ENCODE data around the gene SPN.
"Not testable (repeated sequence)": the region's sequence is repeated elsewhere in the genome, so short reads cannot be mapped to it uniquely, and the experiment has no call there.

SPN gene

DNA sequence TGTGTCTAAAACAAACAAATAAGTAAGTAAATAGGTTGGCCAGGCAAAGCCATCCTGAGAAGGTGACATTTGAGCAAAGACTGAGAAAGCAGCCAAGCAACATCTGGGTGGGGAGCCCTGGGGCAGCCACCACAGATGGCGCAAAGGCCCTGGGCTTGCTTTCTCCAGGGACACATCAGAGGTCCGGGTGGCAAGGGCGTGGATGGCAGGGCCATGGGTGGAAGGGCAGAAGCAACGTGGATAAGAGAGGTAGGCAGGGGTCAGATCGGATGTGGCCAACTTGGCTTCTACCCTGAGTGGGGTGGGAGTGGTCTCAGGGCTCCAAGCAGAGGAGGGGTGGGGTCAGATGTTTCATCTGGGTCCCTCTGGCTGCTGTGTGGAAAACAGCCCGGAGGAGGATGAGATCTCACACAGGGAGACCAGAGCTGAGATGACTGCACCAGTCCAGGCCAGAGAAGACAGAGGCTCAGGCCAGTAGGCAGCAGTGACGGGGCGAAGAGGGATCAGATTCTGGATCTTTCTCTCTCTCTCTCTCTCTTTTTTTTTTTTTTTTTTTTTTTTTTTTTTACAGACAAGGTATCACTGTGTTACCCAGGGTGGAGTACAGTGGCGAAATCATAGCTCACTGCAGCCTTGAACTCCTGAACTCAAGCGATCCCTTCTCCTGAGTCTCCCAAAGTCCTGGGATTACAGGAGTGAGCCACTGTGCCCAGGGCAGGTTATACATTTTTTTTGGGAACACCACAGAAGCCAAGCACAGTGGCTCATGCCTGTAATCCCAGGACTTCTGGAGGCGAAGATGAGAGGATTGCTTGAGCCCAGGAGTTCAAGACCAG, 6.1 kb upstream of the SPN start:
- no peak for DNase-seq (ENCODE audit: low spot score)
- H3K27me3 Mint-ChIP-seq (ENCODE audit: low read depth), result no peaks in the 10 kb centered on the region
- H3K9me3 Mint-ChIP-seq, result no peaks in the 10 kb centered on the region
- peaks cover 16% of the 10 kb centered on the region for H3K4me1 Mint-ChIP-seq (ENCODE audit: low read depth)
- no peak overlapping the region for H3K4me3 Mint-ChIP-seq
- no peak overlapping the region for H3K27ac Mint-ChIP-seq
- no peaks in the 10 kb centered on the region for H3K36me3 Mint-ChIP-seq (ENCODE audit: low read depth)

- Mint-ChIP-seq H3K36me3 (ENCODE audit: low read depth) (peaks cover 9% of the 10 kb centered on the region), H3K4me1 (ENCODE audit: low read depth) (peaks cover 21% of the 10 kb centered on the region), H3K27me3 (ENCODE audit: low read depth) (no peaks in the 10 kb centered on the region), H3K27ac (no peak overlapping the region), H3K9me3 (no peaks in the 10 kb centered on the region), H3K4me3 (no peak overlapping the region)
- DNase-seq (ENCODE audit: low spot score), result no peak
Observed at GRCh38 chr16:29658705-29659104, 4.3 kb upstream of the SPN start.

GRCh38 chr16:29662000-29662728, 883 bp upstream of the SPN start:
- peak overlapping the region; percentile 95 for H3K27ac Mint-ChIP-seq
- H3K9me3 Mint-ChIP-seq, result no peaks in the 10 kb centered on the region
- no peaks in the 10 kb centered on the region for H3K27me3 Mint-ChIP-seq (ENCODE audit: low read depth)
- H3K36me3 Mint-ChIP-seq (ENCODE audit: low read depth), result peaks cover 43% of the 10 kb centered on the region
- H3K4me3 Mint-ChIP-seq, result peak overlapping the region; percentile 97
- H3K4me1 Mint-ChIP-seq (ENCODE audit: low read depth), result peaks cover 34% of the 10 kb centered on the region
- DNase-seq (ENCODE audit: low spot score), result no peak

DNA sequence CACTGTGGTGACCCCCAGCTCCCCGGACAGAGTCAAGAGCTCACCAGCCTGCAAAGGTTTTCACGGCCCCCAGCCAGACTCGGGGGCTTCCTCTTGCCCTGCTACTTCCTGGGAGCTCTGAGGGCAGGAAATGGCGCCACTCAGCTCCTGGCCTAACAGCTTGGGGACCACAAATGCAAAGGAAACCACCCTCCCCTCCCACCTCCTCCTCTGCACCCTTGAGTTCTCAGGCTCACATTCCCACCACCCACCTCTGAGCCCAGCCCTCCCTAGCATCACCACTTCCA, 375 bp upstream of the SPN start:
- peak overlapping the region; percentile 97 for H3K4me3 Mint-ChIP-seq
- DNase-seq (ENCODE audit: low spot score), result peak; percentile 64
- no peaks in the 10 kb centered on the region for H3K27me3 Mint-ChIP-seq (ENCODE audit: low read depth)
- H3K36me3 Mint-ChIP-seq (ENCODE audit: low read depth), result peaks cover 48% of the 10 kb centered on the region
- H3K27ac Mint-ChIP-seq, result peak overlapping the region; percentile 95
- no peaks in the 10 kb centered on the region for H3K9me3 Mint-ChIP-seq
- H3K4me1 Mint-ChIP-seq (ENCODE audit: low read depth), result peaks cover 36% of the 10 kb centered on the region

DNA sequence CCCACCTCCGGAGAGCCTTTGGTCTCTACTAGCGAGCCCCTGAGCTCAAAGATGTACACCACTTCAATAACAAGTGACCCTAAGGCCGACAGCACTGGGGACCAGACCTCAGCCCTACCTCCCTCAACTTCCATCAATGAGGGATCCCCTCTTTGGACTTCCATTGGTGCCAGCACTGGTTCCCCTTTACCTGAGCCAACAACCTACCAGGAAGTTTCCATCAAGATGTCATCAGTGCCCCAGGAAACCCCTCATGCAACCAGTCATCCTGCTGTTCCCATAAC, 702 bp downstream of the SPN start:
- H3K27me3 Mint-ChIP-seq (ENCODE audit: low read depth), result no peaks in the 10 kb centered on the region
- peaks cover 39% of the 10 kb centered on the region for H3K4me1 Mint-ChIP-seq (ENCODE audit: low read depth)
- H3K4me3 Mint-ChIP-seq, result peak overlapping the region; percentile 97
- H3K36me3 Mint-ChIP-seq (ENCODE audit: low read depth), result peaks cover 54% of the 10 kb centered on the region
- peak overlapping the region; percentile 95 for H3K27ac Mint-ChIP-seq
- no peaks in the 10 kb centered on the region for H3K9me3 Mint-ChIP-seq
- DNase-seq (ENCODE audit: low spot score), result no peak

DNA sequence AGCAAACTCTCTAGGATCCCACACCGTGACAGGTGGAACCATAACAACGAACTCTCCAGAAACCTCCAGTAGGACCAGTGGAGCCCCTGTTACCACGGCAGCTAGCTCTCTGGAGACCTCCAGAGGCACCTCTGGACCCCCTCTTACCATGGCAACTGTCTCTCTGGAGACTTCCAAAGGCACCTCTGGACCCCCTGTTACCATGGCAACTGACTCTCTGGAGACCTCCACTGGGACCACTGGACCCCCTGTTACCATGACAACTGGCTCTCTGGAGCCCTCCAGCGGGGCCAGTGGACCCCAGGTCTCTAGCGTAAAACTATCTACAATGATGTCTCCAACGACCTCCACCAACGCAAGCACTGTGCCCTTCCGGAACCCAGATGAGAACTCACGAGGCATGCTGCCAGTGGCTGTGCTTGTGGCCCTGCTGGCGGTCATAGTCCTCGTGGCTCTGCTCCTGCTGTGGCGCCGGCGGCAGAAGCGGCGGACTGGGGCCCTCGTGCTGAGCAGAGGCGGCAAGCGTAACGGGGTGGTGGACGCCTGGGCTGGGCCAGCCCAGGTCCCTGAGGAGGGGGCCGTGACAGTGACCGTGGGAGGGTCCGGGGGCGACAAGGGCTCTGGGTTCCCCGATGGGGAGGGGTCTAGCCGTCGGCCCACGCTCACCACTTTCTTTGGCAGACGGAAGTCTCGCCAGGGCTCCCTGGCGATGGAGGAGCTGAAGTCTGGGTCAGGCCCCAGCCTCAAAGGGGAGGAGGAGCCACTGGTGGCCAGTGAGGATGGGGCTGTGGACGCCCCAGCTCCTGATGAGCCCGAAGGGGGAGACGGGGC, 1.3 kb downstream of the SPN start:
- Mint-ChIP-seq H3K4me1 (ENCODE audit: low read depth) (peaks cover 37% of the 10 kb centered on the region), H3K27ac (peak overlapping the region; percentile 95), H3K36me3 (ENCODE audit: low read depth) (peaks cover 55% of the 10 kb centered on the region), H3K4me3 (peak overlapping the region; percentile 97), H3K9me3 (no peaks in the 10 kb centered on the region), H3K27me3 (ENCODE audit: low read depth) (no peaks in the 10 kb centered on the region)
- peak; percentile 58 for DNase-seq (ENCODE audit: low spot score)

DNA sequence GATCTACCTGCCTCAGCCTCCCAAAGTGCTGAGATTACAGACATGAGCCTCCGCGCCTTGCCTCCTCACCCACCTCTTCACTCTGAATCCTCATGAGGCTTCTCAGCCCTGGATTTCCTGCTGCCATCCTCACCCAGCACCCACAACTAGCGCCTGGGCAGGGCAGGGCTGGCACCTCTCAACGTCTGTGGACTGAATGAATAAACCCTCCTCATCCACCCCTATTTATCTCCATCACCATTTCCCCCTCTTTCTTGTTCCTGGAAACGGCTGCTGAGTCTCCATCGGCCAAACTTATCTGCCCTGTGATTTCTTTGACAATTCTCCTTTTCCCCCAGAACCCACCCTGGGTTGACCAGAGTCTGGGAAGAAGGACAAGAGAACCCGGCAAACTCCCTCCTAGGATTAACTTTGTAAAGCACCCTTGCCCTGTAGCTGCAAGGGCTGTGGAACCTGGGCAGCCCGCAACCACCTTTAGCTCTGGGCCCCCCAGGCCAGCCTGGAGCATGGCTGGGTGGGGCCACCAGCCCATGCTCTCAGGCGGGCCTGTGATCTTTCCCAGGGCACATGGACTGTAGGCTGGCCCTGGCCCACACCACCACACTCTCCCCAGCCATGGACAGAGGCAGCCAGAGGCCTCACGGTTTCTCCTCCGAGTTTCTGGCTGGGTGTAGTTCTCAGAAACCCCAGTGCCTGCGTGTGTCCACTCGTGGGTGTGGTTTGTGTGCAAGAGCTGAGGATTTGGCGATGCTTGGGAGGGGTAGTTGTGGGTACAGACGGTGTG, 2.4 kb downstream of the SPN start:
- H3K4me3 Mint-ChIP-seq, result peak overlapping the region; percentile 97
- H3K9me3 Mint-ChIP-seq, result no peaks in the 10 kb centered on the region
- H3K27ac Mint-ChIP-seq, result peak overlapping the region; percentile 84
- peaks cover 63% of the 10 kb centered on the region for H3K36me3 Mint-ChIP-seq (ENCODE audit: low read depth)
- H3K4me1 Mint-ChIP-seq (ENCODE audit: low read depth), result peaks cover 36% of the 10 kb centered on the region
- DNase-seq (ENCODE audit: low spot score), result peak; percentile 16
- H3K27me3 Mint-ChIP-seq (ENCODE audit: low read depth), result no peaks in the 10 kb centered on the region

DNA sequence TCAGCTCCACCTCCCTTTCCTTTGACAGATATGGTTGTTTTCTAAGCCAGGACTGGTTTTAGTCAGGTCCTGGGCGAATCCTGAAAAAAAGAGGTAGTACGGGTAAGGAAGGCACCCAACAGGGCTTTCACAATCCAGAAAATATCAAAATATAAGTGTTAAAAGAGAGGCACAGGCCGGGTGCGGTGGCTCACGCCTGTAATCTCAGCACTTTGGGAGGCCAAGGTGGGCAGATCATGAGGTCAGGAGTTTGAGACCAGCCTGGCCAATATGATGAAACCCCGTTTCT, 4.2 kb downstream of the SPN start:
- Mint-ChIP-seq H3K4me1 (ENCODE audit: low read depth) (peaks cover 30% of the 10 kb centered on the region), H3K4me3 (peak overlapping the region; percentile 97), H3K27ac (peak overlapping the region; percentile 52), H3K36me3 (ENCODE audit: low read depth) (peaks cover 75% of the 10 kb centered on the region)
- H3K27me3 Mint-ChIP-seq (ENCODE audit: low read depth); DNase-seq (ENCODE audit: low spot score); H3K9me3 Mint-ChIP-seq: not testable (repeated sequence)

DNA sequence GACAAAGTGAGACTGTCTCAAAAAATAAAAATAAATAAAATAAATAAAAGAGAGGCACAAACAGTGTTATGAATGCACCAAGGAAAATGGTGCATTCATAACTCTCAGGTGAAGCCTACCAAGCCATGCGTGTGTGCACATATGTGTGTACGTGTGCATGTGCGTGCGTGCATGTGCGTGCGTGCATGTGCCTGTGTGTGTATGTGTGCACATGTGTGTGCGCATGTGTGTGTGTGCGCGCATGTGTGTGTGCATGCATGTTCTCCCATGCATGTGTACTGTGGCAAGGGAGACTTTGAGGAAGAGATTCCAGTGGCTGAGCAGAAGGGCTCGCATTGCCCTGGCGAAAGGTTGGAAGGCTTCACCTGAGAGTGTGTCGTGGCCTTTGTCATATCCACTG, 4.7 kb downstream of the SPN start:
- Mint-ChIP-seq H3K36me3 (ENCODE audit: low read depth) (peaks cover 74% of the 10 kb centered on the region), H3K9me3 (no peaks in the 10 kb centered on the region), H3K4me3 (peak overlapping the region; percentile 54), H3K27me3 (ENCODE audit: low read depth) (no peaks in the 10 kb centered on the region), H3K27ac (no peak overlapping the region), H3K4me1 (ENCODE audit: low read depth) (peaks cover 27% of the 10 kb centered on the region)
- no peak for DNase-seq (ENCODE audit: low spot score)

DNA sequence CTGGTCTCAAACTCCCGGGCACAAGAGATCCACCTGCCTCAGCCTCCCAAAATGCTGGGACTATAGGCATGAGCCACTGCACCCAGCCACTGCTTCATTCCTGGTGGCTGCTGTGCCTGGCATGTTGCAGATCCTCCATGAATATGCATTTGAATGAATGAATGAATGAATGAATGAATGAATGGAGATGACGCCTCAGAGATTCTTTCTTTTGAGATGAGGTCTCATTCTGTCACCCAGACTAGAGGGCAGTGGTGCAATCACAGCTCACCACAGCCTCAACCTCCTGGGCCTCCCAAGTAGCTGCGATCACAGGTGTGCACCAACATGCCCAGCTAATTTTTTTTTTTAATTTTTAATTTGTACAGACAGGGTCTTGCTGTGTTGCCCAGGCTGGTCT, 5.2 kb downstream of the SPN start:
- Mint-ChIP-seq H3K9me3 (no peaks in the 10 kb centered on the region), H3K27me3 (ENCODE audit: low read depth) (no peaks in the 10 kb centered on the region), H3K4me3 (peak overlapping the region; percentile 26), H3K27ac (no peak overlapping the region), H3K4me1 (ENCODE audit: low read depth) (peaks cover 27% of the 10 kb centered on the region), H3K36me3 (ENCODE audit: low read depth) (peaks cover 72% of the 10 kb centered on the region)
- DNase-seq (ENCODE audit: low spot score), result no peak

GRCh38 chr16:29673501-29673900, 10.5 kb downstream of the SPN start:
- Mint-ChIP-seq H3K9me3 (no peaks in the 10 kb centered on the region), H3K27me3 (ENCODE audit: low read depth) (no peaks in the 10 kb centered on the region), H3K4me1 (ENCODE audit: low read depth) (peaks cover 19% of the 10 kb centered on the region), H3K36me3 (ENCODE audit: low read depth) (peaks cover 30% of the 10 kb centered on the region), H3K27ac (peak overlapping the region; percentile 67), H3K4me3 (no peak overlapping the region)
- no peak for DNase-seq (ENCODE audit: low spot score)

GRCh38 chr16:29674188-29674587, 11.1 kb downstream of the SPN start:
- Mint-ChIP-seq H3K27ac (peak overlapping the region; percentile 55), H3K27me3 (ENCODE audit: low read depth) (no peaks in the 10 kb centered on the region), H3K4me1 (ENCODE audit: low read depth) (peaks cover 18% of the 10 kb centered on the region), H3K36me3 (ENCODE audit: low read depth) (peaks cover 28% of the 10 kb centered on the region), H3K9me3 (no peaks in the 10 kb centered on the region), H3K4me3 (no peak overlapping the region)
- no peak for DNase-seq (ENCODE audit: low spot score)

DNA sequence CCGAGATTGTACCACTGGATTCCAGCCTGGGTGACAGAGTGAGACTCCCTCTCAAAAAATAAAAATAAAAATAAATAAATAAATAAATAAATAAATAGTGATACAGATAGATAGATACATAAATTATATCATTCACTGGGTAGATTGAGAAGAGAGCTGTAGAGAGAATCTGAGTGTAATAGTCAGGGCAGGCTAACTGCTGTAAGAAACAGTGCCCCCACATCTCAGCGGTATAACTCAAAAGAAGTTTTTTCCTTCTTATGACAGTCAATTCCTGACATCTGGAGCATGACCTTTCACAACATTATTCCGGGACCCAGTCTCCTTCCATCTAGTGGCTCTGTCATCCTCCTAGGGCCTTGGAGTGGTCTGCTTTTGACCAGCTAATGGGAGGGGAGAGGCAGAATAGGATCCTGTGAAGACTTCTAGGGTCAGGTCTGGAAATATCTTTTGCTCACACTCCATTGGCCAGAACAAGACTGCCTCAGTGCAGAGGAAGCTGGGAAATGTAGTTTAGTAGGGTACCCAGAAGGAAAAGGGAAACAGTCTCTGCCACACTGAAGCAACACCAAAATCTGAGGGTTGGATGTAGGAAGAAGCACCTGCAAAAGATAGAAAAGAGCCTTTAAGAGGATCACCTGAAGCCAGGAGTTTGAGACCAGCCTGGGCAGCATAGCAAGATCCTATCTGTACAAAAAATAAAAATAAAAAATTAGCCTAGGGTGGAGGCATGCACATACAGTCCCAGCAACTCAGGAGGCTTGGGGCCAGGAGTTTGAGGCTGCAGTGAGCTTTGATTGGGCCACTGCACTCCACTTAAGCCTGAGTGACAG, 13.0 kb downstream of the SPN start:
- Mint-ChIP-seq H3K4me3 (no peak overlapping the region), H3K27me3 (ENCODE audit: low read depth) (no peaks in the 10 kb centered on the region), H3K27ac (peak overlapping the region; percentile 69), H3K36me3 (ENCODE audit: low read depth) (peaks cover 18% of the 10 kb centered on the region), H3K4me1 (ENCODE audit: low read depth) (peaks cover 25% of the 10 kb centered on the region), H3K9me3 (no peaks in the 10 kb centered on the region)
- DNase-seq (ENCODE audit: low spot score), result no peak
